Fibroblast of lung (primary cell): ENCODE measurements around the gene SURF6.

Experiments
- CTCF ChIP-seq, 2 donors: IDR thresholded peaks in 1 of 2; conservative IDR thresholded peaks in 1 of 2; 1 replicate in 1 of 2; 2 replicates in 1 of 2; pipeline ENCODE4 v1.5.1; 2011 to 2012; ENCODE audit warnings: low read length in 2 of 2, control low read depth in 1 of 2, inconsistent platforms in 1 of 2, low read depth in 1 of 2, mild to moderate bottlenecking in 1 of 2
- EZH2 ChIP-seq: IDR thresholded peaks from 2 replicates; pipeline ENCODE4 v1.5.1; 2012; ENCODE audit warnings: low read length, control low read depth, mild to moderate bottlenecking; ENCODE audit errors: missing control alignments

GRCh38 chr9:133294257-133294656 is 41.7 kb downstream of the SURF6 start:
- no peak for TF ChIP-seq CTCF (conservative IDR thresholded peaks at IDR 0.05 in 1 of 2, IDR thresholded peaks at IDR 0.05 in 1 of 2; ENCODE audit: low read depth in 1 of 2, low read length in 2 of 2)
- TF ChIP-seq EZH2 = no peak
